HG02642 (cell line): ENCODE results near the gene CPXM2.

ENCODE experiments used
- ATAC-seq: cut with Tn5 transposase; IDR thresholded peaks from one replicate; pipeline ENCODE4 v1.9.1; 2021; ENCODE audit warnings: mild to moderate bottlenecking; ENCODE audit not compliant: unreplicated experiment, poor library complexity

Gene CPXM2

GRCh38 chr10:123809632-123810031, 82.0 kb downstream of the CPXM2 start:
- no peak for ATAC-seq

GRCh38 chr10:123808906-123809305, 82.7 kb downstream of the CPXM2 start:
- no peak for ATAC-seq

- no peak for ATAC-seq
Measured at GRCh38 chr10:123808286-123808685, 83.3 kb downstream of the CPXM2 start.

- no peak for ATAC-seq
Measured at GRCh38 chr10:123807444-123808035, 84.1 kb downstream of the CPXM2 start.

GRCh38 chr10:123804716-123805115, 86.9 kb downstream of the CPXM2 start:
- ATAC-seq = no peak

- no peak for ATAC-seq
Measured at GRCh38 chr10:123800821-123801220, 90.8 kb downstream of the CPXM2 start.

GRCh38 chr10:123800289-123800688, 91.3 kb downstream of the CPXM2 start:
- ATAC-seq = no peak

- no peak for ATAC-seq
Measured at GRCh38 chr10:123798856-123799255, 92.8 kb downstream of the CPXM2 start.

- ATAC-seq = no peak
Measured at GRCh38 chr10:123797813-123798212, 93.8 kb downstream of the CPXM2 start.

GRCh38 chr10:123796736-123797135, 94.9 kb downstream of the CPXM2 start:
- no peak for ATAC-seq

- ATAC-seq = no peak
Measured at GRCh38 chr10:123795846-123796590, 95.6 kb downstream of the CPXM2 start.

GRCh38 chr10:123795196-123795780, 96.3 kb downstream of the CPXM2 start:
- ATAC-seq = no peak

GRCh38 chr10:123792248-123792978, 99.2 kb downstream of the CPXM2 start:
- no peak for ATAC-seq

- ATAC-seq = no peak
Measured at GRCh38 chr10:123790132-123790885, 101.3 kb downstream of the CPXM2 start.

GRCh38 chr10:123788981-123789380, 102.6 kb downstream of the CPXM2 start:
- ATAC-seq = no peak

GRCh38 chr10:123787566-123787965, 104.0 kb downstream of the CPXM2 start:
- ATAC-seq = no peak

- ATAC-seq = no peak
Measured at GRCh38 chr10:123786896-123787295, 104.7 kb downstream of the CPXM2 start.

GRCh38 chr10:123786306-123786705, 105.3 kb downstream of the CPXM2 start:
- no peak for ATAC-seq

GRCh38 chr10:123784646-123785045, 107.0 kb downstream of the CPXM2 start:
- no peak for ATAC-seq

GRCh38 chr10:123784216-123784615, 107.4 kb downstream of the CPXM2 start:
- no peak for ATAC-seq
